ENCODE data around the gene RPL41. TPM values are rescaled to one million over a fixed set of nuclear protein-coding genes. Genes with fewer than 3 reads are reported as not detected.

RPL41 gene
- total and polyA plus RNA-seq, 12 donors: 475 to 5,263 (median 2,004) TPM

- Histone ChIP-seq H3K27ac (peak overlapping the region in 4 of 10 donors; percentile 8 to 97 (median 94)), H3K4me1 (peaks cover 17 to 50% (median 34%) of the 10 kb centered on the region in 9 donors), H3K4me3 (no peak overlapping the region), H3K27me3 (no peaks in the 10 kb centered on the region), H3K36me3 (peaks cover 8 to 86% (median 78%) of the 10 kb centered on the region in 9 donors), H3K9me3 (no peaks in the 10 kb centered on the region)
- no peak for ATAC-seq
- DNase-seq: no peak
- intact Hi-C loops (cut with DNase I): no loop called here
- 52 to 55% methylated on average over 11 of the region's 11 CpGs for WGBS, 2 donors
- no peak for TF ChIP-seq CTCF (IDR thresholded peaks at IDR 0.05)
Measured at GRCh38 chr12:56162468-56163290, 46.2 kb downstream of the RPL41 start.

GRCh38 chr12:56163533-56164344, 47.3 kb downstream of the RPL41 start:
- no peak overlapping the region for H3K4me3 ChIP-seq
- H3K27me3 ChIP-seq: no peaks in the 10 kb centered on the region
- TF ChIP-seq CTCF (IDR thresholded peaks at IDR 0.05): no peak
- ATAC-seq (peak in 1 of 8 donors; percentile 10), DNase-seq (no peak)
- no peaks in the 10 kb centered on the region for H3K9me3 ChIP-seq
- no peak overlapping the region for H3K27ac ChIP-seq
- peaks cover 8 to 95% (median 85%) of the 10 kb centered on the region in 9 donors for H3K36me3 ChIP-seq
- peaks cover 17 to 50% (median 30%) of the 10 kb centered on the region in 9 donors for H3K4me1 ChIP-seq
- intact Hi-C loops (cut with DNase I): no loop called here
- WGBS, 2 donors: 61 to 63% methylated on average over 11 of the region's 11 CpGs

GRCh38 chr12:56164345-56164729, 47.9 kb downstream of the RPL41 start:
- Histone ChIP-seq H3K4me3 (no peak overlapping the region), H3K4me1 (peaks cover 17 to 48% (median 26%) of the 10 kb centered on the region in 9 donors), H3K36me3 (peaks cover 8 to 100% (median 91%) of the 10 kb centered on the region in 9 donors), H3K27me3 (no peaks in the 10 kb centered on the region), H3K9me3 (no peaks in the 10 kb centered on the region), H3K27ac (no peak overlapping the region)
- peak in 2 of 8 donors; percentile 9 to 22 for ATAC-seq
- no peak for DNase-seq
- 93 to 94% methylated on average over 17 of the region's 17 CpGs for WGBS, 2 donors
- no peak for TF ChIP-seq CTCF (IDR thresholded peaks at IDR 0.05)
- intact Hi-C loops (cut with DNase I): no loop called here

- no peak overlapping the region for H3K4me3 ChIP-seq
- WGBS, 2 donors: 53 to 64% methylated on average over 4 of the region's 4 CpGs
- intact Hi-C loops (cut with DNase I): no loop called here
- no peaks in the 10 kb centered on the region for H3K27me3 ChIP-seq
- no peak for TF ChIP-seq CTCF (IDR thresholded peaks at IDR 0.05)
- H3K36me3 ChIP-seq: peaks cover under 1 to 100% (median 89%) of the 10 kb centered on the region in 9 donors
- ATAC-seq (peak in 5 of 8 donors; percentile 3 to 33 (median 10)), DNase-seq (no peak)
- peak overlapping the region in 3 of 10 donors; percentile 9 to 20 (median 9) for H3K27ac ChIP-seq
- peaks cover 11 to 38% (median 18%) of the 10 kb centered on the region in 9 donors for H3K4me1 ChIP-seq
- no peaks in the 10 kb centered on the region for H3K9me3 ChIP-seq
Measured at GRCh38 chr12:56165369-56165768, 48.9 kb downstream of the RPL41 start.

All from heart right ventricle (tissue), 16 donors.